DMS79 treated with DMSO at 0.1 percent for 48 hours (cell line): ENCODE measurements around the gene PLAGL2.
A peak's percentile ranks its signal among the peaks of the same experiment; 100 is the strongest.
"Not testable (repeated sequence)": the region's sequence is repeated elsewhere in the genome, so short reads cannot be mapped to it uniquely, and the experiment has no call there.

ENCODE experiments used
- DNase-seq: peaks from one replicate; lab custom pipeline; 2025; lab: John Stamatoyannopoulos, UW

PLAGL2 gene

GRCh38 chr20:32183947-32184635 is 23.5 kb downstream of the PLAGL2 start:
- no peak for DNase-seq

GRCh38 chr20:32181606-32182005 is 25.9 kb downstream of the PLAGL2 start:
- DNase-seq: no peak

- no peak for DNase-seq
These were observed 27.6 kb downstream of the PLAGL2 start for GRCh38 chr20:32179934-32180333.

GRCh38 chr20:32179515-32179914 is 28.0 kb downstream of the PLAGL2 start:
- no peak for DNase-seq

GRCh38 chr20:32177696-32178095 is 29.8 kb downstream of the PLAGL2 start:
- DNase-seq: not testable (repeated sequence)

- DNase-seq: peak; percentile 14
These were observed 39.2 kb downstream of the PLAGL2 start for GRCh38 chr20:32168184-32168910.

GRCh38 chr20:32167552-32167951 is 40.0 kb downstream of the PLAGL2 start:
- DNase-seq: no peak

GRCh38 chr20:32165836-32166545 is 41.6 kb downstream of the PLAGL2 start:
- no peak for DNase-seq

- no peak for DNase-seq
These were observed 42.4 kb downstream of the PLAGL2 start for GRCh38 chr20:32164984-32165735.

- no peak for DNase-seq
These were observed 43.6 kb downstream of the PLAGL2 start for GRCh38 chr20:32163951-32164350.

GRCh38 chr20:32162351-32162750 is 45.2 kb downstream of the PLAGL2 start:
- no peak for DNase-seq

- no peak for DNase-seq
These were observed 47.2 kb downstream of the PLAGL2 start for GRCh38 chr20:32160341-32160740.

GRCh38 chr20:32159766-32160221 is 47.7 kb downstream of the PLAGL2 start:
- no peak for DNase-seq

- DNase-seq: no peak
These were observed 48.4 kb downstream of the PLAGL2 start for GRCh38 chr20:32158943-32159660.

GRCh38 chr20:32158351-32158750 is 49.2 kb downstream of the PLAGL2 start:
- DNase-seq: no peak

GRCh38 chr20:32157611-32158010 is 49.9 kb downstream of the PLAGL2 start:
- DNase-seq: no peak

GRCh38 chr20:32155017-32155981 is 52.2 kb downstream of the PLAGL2 start:
- peak; percentile 94 for DNase-seq

- DNase-seq: no peak
These were observed 53.8 kb downstream of the PLAGL2 start for GRCh38 chr20:32153771-32154170.

GRCh38 chr20:32153156-32153665 is 54.3 kb downstream of the PLAGL2 start:
- DNase-seq: no peak
